Measurements from ENCODE around the gene PRR30. TPM values are rescaled to one million over a fixed set of nuclear protein-coding genes. Genes with fewer than 3 reads are reported as not detected.

The PRR30 gene
- total RNA-seq, 4 donors from 2014 or later, result not detected

GRCh38 chr2:27155069-27155520 lies 15.9 kb upstream of the PRR30 start:
- H3K9me3 ChIP-seq, result no peaks in the 10 kb centered on the region
- no peak overlapping the region for H3K27ac ChIP-seq
- H3K4me3 ChIP-seq, result no peak overlapping the region
- DNase-seq (no peak), ATAC-seq (no peak)
- in situ Hi-C loops (cut with MboI; ENCODE audit: low sequenced_read_pairs in 4 of 4), result no loop called here
- no peaks in the 10 kb centered on the region for H3K4me1 ChIP-seq
- intact Hi-C loops (cut with DNase I; ENCODE audit: low total_unique reads), result no loop called here
- H3K27me3 ChIP-seq, result no peaks in the 10 kb centered on the region
- no peaks in the 10 kb centered on the region for H3K36me3 ChIP-seq
- TF ChIP-seq CTCF (IDR thresholded peaks at IDR 0.05 in 4 of 5, conservative IDR thresholded peaks at IDR 0.05 in 1 of 5), result no peak
- no peak for TF ChIP-seq POLR2A (IDR thresholded peaks at IDR 0.05)

- H3K36me3 ChIP-seq, result no peaks in the 10 kb centered on the region
- no peaks in the 10 kb centered on the region for H3K27me3 ChIP-seq
- no peaks in the 10 kb centered on the region for H3K9me3 ChIP-seq
- H3K4me3 ChIP-seq, result no peak overlapping the region
- DNase-seq, result no peak
- in situ Hi-C loops (cut with MboI; ENCODE audit: low sequenced_read_pairs in 4 of 4), result no loop called here
- no peak for ATAC-seq
- H3K27ac ChIP-seq, result no peak overlapping the region
- no peaks in the 10 kb centered on the region for H3K4me1 ChIP-seq
- intact Hi-C loops (cut with DNase I; ENCODE audit: low total_unique reads), result no loop called here
- TF ChIP-seq CTCF (IDR thresholded peaks at IDR 0.05 in 4 of 5, conservative IDR thresholded peaks at IDR 0.05 in 1 of 5), result no peak
- TF ChIP-seq POLR2A (IDR thresholded peaks at IDR 0.05), result no peak
Measured at GRCh38 chr2:27154488-27154887, 15.3 kb upstream of the PRR30 start.

- Histone ChIP-seq H3K4me1 (no peaks in the 10 kb centered on the region), H3K36me3 (no peaks in the 10 kb centered on the region), H3K27ac (no peak overlapping the region), H3K4me3 (no peak overlapping the region), H3K27me3 (no peaks in the 10 kb centered on the region), H3K9me3 (no peaks in the 10 kb centered on the region)
- in situ Hi-C loops (cut with MboI; ENCODE audit: low sequenced_read_pairs in 4 of 4) (no loop called here), intact Hi-C loops (cut with DNase I; ENCODE audit: low total_unique reads) (no loop called here)
- DNase-seq, result no peak
- ATAC-seq, result no peak
- TF ChIP-seq CTCF (IDR thresholded peaks at IDR 0.05 in 4 of 5, conservative IDR thresholded peaks at IDR 0.05 in 1 of 5) (no peak), POLR2A (IDR thresholded peaks at IDR 0.05) (no peak)
Measured at GRCh38 chr2:27152796-27153464, 13.7 kb upstream of the PRR30 start.

GRCh38 chr2:27152102-27152795 lies 13.0 kb upstream of the PRR30 start:
- intact Hi-C loops (cut with DNase I; ENCODE audit: low total_unique reads), result no loop called here
- no peak overlapping the region for H3K27ac ChIP-seq
- TF ChIP-seq POLR2A (IDR thresholded peaks at IDR 0.05) (no peak), CTCF (IDR thresholded peaks at IDR 0.05 in 4 of 5, conservative IDR thresholded peaks at IDR 0.05 in 1 of 5) (no peak)

More at GRCh38 chr2:27152102-27152795, 13.0 kb upstream of the PRR30 start:
- no peak for DNase-seq
- no peak for ATAC-seq
- Histone ChIP-seq H3K36me3 (no peaks in the 10 kb centered on the region), H3K27me3 (no peaks in the 10 kb centered on the region), H3K4me3 (no peak overlapping the region), H3K9me3 (no peaks in the 10 kb centered on the region), H3K4me1 (no peaks in the 10 kb centered on the region)
- in situ Hi-C loops (cut with MboI; ENCODE audit: low sequenced_read_pairs in 4 of 4), result no loop called here
